ENCODE measurements around the gene CEP170. TPM values are rescaled to one million over a fixed set of nuclear protein-coding genes. Genes with fewer than 3 reads are reported as not detected.

CEP170 gene
- polyA plus RNA-seq, 1 experiment: 108 TPM

DNA sequence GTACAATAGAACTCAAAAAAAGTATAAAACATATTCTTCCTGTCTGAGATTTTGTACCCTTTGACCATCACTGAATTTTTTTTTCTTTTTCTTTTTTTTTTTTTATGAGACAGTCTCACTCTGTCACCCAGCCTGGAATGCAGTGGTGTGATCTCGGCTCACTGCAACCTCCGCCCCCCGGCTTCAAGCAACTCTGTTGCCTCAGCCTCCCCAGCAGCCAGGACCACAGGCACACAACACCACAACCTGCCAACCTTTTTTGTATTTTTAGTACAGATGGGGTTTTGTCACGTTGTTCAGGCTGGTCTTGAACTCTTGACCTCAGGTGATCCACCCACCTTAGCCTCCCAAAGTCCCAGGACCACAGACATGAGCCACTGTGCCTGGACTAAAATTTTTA lies 11.2 kb upstream of the CEP170 start:
- DNase-seq (ENCODE audit: low read depth, low spot score): no peak
- Histone ChIP-seq H3K4me3 (ENCODE audit: low read depth, low read length) (no peak overlapping the region), H3K27me3 (ENCODE audit: control insufficient read depth, insufficient read depth, low read length) (no peaks in the 10 kb centered on the region), H3K27ac (ENCODE audit: low read depth, low read length) (no peak overlapping the region), H3K9me3 (ENCODE audit: control insufficient read depth, insufficient read depth, low read length) (no peaks in the 10 kb centered on the region; the same call in 1 of the 2 replicates)
- POLR2A ChIA-PET: interaction anchor here (0.7 to 2.8 kb wide), 2 partner anchors 11 to 1117 kb away, joined by 7 to 19 read pairs; partner anchors contain the start of genes CEP170 and SDCCAG8
- CTCF ChIA-PET: interaction anchor here (1.0 kb wide), 1 partner anchor 10 kb away, joined by 3 read pairs; the partner anchor contains the start of gene SDCCAG8
- TF ChIP-seq, protein P1, sequence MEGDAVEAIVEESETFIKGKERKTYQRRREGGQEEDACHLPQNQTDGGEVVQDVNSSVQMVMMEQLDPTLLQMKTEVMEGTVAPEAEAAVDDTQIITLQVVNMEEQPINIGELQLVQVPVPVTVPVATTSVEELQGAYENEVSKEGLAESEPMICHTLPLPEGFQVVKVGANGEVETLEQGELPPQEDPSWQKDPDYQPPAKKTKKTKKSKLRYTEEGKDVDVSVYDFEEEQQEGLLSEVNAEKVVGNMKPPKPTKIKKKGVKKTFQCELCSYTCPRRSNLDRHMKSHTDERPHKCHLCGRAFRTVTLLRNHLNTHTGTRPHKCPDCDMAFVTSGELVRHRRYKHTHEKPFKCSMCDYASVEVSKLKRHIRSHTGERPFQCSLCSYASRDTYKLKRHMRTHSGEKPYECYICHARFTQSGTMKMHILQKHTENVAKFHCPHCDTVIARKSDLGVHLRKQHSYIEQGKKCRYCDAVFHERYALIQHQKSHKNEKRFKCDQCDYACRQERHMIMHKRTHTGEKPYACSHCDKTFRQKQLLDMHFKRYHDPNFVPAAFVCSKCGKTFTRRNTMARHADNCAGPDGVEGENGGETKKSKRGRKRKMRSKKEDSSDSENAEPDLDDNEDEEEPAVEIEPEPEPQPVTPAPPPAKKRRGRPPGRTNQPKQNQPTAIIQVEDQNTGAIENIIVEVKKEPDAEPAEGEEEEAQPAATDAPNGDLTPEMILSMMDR (IDR thresholded peaks at IDR 0.05; ENCODE audit: low read depth, low read length): no peak

DNA sequence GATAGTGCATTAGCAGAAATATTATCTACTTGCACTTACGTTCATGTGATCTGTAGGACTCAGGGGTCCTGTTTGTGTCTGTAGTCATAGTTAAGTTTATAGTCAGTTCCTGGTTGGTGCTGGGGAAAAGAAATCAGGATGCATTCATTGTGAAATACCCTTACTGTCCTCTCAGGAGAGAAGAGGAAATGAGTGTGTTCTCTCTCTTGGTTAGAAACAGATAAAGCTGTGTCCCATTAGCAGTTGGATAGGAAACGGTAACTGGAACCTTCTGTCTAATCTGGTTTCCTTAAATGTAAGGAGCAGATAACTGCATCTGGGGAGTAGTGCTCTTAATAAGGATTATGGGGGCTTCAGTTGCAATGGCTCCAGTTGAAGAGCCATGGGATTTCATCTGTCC lies 9.6 kb upstream of the CEP170 start:
- Histone ChIP-seq H3K9me3 (ENCODE audit: control insufficient read depth, insufficient read depth, low read length) (no peaks in the 10 kb centered on the region; the same call in 1 of the 2 replicates), H3K27ac (ENCODE audit: low read depth, low read length) (peak overlapping the region; percentile 31), H3K4me3 (ENCODE audit: low read depth, low read length) (no peak overlapping the region), H3K27me3 (ENCODE audit: control insufficient read depth, insufficient read depth, low read length) (no peaks in the 10 kb centered on the region)
- no peak for DNase-seq (ENCODE audit: low read depth, low spot score)
- ChIA-PET CTCF (no interaction called here), POLR2A (interaction anchor here (2.8 kb wide), 1 partner anchor 9 kb away, joined by 19 read pairs; the partner anchor contains the start of genes CEP170 and SDCCAG8)
- TF ChIP-seq, protein P1 (IDR thresholded peaks at IDR 0.05; ENCODE audit: low read depth, low read length): no peak

DNA sequence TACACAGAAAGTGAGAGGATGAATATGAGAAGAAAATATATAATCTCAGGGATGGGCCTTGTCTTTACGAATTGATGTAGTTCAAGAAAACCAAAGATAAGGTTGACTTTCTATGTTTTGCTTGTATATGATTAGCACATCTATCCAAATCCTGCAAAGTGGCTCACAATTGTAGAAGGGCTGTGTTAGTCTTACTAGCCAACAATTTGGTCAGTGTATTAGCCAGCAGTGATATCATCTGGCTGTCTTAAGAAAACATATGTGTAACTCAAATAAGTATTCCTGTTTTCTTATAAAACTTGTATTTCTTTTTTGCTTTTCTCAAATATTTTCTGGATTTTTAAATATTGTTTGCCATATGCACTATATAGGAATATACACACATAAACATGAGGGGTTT lies 6.3 kb upstream of the CEP170 start:
- CTCF ChIA-PET: no interaction called here
- POLR2A ChIA-PET: no interaction called here
- TF ChIP-seq, protein P1 (IDR thresholded peaks at IDR 0.05; ENCODE audit: low read depth, low read length): no peak
- H3K4me3 ChIP-seq (ENCODE audit: low read depth, low read length): no peak overlapping the region
- DNase-seq (ENCODE audit: low read depth, low spot score): no peak
- no peaks in the 10 kb centered on the region for H3K27me3 ChIP-seq (ENCODE audit: control insufficient read depth, insufficient read depth, low read length)
- no peaks in the 10 kb centered on the region; the same call in 1 of the 2 replicates for H3K9me3 ChIP-seq (ENCODE audit: control insufficient read depth, insufficient read depth, low read length)
- no peak overlapping the region for H3K27ac ChIP-seq (ENCODE audit: low read depth, low read length)

DNA sequence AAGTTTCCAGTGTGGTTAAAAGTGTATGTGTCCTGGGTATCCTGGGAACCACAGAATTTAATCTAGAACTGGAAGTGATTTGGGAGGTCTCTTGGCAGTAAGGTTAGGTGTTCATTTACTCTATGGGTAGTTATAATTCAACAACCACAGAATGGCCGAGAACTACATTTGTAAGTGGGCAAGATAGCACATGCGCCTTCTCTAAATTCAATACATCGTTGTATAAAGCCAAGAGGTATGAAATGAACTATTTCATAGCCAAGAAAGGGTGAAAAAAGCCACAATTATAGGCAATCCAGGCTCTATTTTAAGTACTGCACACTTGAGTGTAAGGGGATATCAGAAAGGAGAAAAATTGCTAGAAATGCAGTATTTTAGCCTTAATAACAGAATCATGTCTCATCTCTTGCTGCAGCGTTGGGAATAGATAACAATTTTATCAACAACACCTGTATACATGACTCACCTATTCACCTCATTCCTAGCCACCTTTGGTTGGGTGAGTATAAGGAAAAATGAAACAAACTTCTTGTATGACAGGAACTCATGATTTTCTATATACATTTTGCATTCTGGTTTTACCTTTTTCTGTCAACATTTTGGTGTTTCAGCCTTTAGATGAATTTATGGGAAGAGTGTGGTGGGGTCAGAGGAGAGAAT lies 5.3 kb upstream of the CEP170 start:
- POLR2A ChIA-PET: no interaction called here
- TF ChIP-seq, protein P1 (IDR thresholded peaks at IDR 0.05; ENCODE audit: low read depth, low read length): no peak
- Histone ChIP-seq H3K9me3 (ENCODE audit: control insufficient read depth, insufficient read depth, low read length) (no peaks in the 10 kb centered on the region; the same call in 1 of the 2 replicates), H3K27ac (ENCODE audit: low read depth, low read length) (no peak overlapping the region), H3K27me3 (ENCODE audit: control insufficient read depth, insufficient read depth, low read length) (no peaks in the 10 kb centered on the region), H3K4me3 (ENCODE audit: low read depth, low read length) (no peak overlapping the region)
- no peak for DNase-seq (ENCODE audit: low read depth, low spot score)
- CTCF ChIA-PET: no interaction called here

DNA sequence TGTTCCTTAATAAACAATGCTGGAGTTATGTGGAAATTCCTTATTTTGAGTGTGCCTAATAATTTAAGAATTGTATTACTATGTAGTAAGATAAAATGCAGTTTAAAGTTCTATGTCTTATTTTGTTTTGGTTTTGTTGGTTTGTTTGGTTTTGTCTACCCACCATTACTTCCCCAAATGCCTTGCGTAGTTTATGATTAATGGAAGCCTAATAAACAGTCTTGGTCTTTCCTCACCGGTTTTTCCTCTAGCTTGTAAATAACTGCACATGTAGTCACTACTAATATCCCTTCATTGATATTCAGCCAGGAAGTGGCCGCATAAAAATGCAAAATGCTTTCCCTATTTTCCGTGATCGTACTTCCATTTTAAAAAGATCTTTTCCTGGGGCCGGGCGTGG lies 3.6 kb upstream of the CEP170 start:
- TF ChIP-seq, protein P1 (IDR thresholded peaks at IDR 0.05; ENCODE audit: low read depth, low read length): no peak
- DNase-seq (ENCODE audit: low read depth, low spot score): no peak
- ChIA-PET POLR2A (no interaction called here), CTCF (no interaction called here)
- Histone ChIP-seq H3K27ac (ENCODE audit: low read depth, low read length) (no peak overlapping the region), H3K27me3 (ENCODE audit: control insufficient read depth, insufficient read depth, low read length) (no peaks in the 10 kb centered on the region), H3K9me3 (ENCODE audit: control insufficient read depth, insufficient read depth, low read length) (no peaks in the 10 kb centered on the region; the same call in 1 of the 2 replicates), H3K4me3 (ENCODE audit: low read depth, low read length) (no peak overlapping the region)
